Activated T-helper 1 cell treated with Interleukin-2 at 50 U/mL for 16 hours (primary cell): ENCODE data around the gene CIART.
"Not testable (repeated sequence)": the region's sequence is repeated elsewhere in the genome, so short reads cannot be mapped to it uniquely, and the experiment has no call there.

Source experiments
- DNase-seq: peaks from one replicate; pipeline ENCODE4 v3.0.0-alpha.2; 2020; ENCODE audit warnings: low read depth

Gene CIART

GRCh38 chr1:150262388-150263320, 19.7 kb upstream of the CIART start:
- no peak for DNase-seq

- no peak for DNase-seq
Measured at GRCh38 chr1:150263549-150263948, 18.8 kb upstream of the CIART start.

GRCh38 chr1:150267896-150268295, 14.5 kb upstream of the CIART start:
- DNase-seq, result no peak

- DNase-seq, result peak; percentile 30
Measured at GRCh38 chr1:150268340-150268704, 14.0 kb upstream of the CIART start.

GRCh38 chr1:150268705-150269403, 13.5 kb upstream of the CIART start, which contains the start of gene APH1A:
APH1A (minus strand) TSS chr1:150269016; CDS start chr1:150268810, 206 bp downstream.
- peak; percentile 85 for DNase-seq

GRCh38 chr1:150269451-150269850, 12.9 kb upstream of the CIART start:
- no peak for DNase-seq

GRCh38 chr1:150271291-150271959, 10.9 kb upstream of the CIART start:
- DNase-seq, result no peak

- no peak for DNase-seq
Measured at GRCh38 chr1:150273311-150273710, 9.0 kb upstream of the CIART start.

GRCh38 chr1:150280138-150280707, 2.1 kb upstream of the CIART start:
- DNase-seq, result no peak

GRCh38 chr1:150281221-150281757, 1.1 kb upstream of the CIART start:
- peak; percentile 30 for DNase-seq

GRCh38 chr1:150282558-150282958, 204 bp downstream of the CIART start:
- no peak for DNase-seq

- DNase-seq, result no peak
Measured at GRCh38 chr1:150283260-150283659, 906 bp downstream of the CIART start.

- DNase-seq, result no peak
Measured at GRCh38 chr1:150288382-150288781, 6.0 kb downstream of the CIART start.

GRCh38 chr1:150288822-150289221, 6.5 kb downstream of the CIART start:
- no peak for DNase-seq

GRCh38 chr1:150293433-150294253, 11.3 kb downstream of the CIART start, which contains the start of gene MRPS21:
MRPS21 (plus strand) TSS chr1:150293861; CDS start chr1:150294367, 506 bp downstream.
- DNase-seq, result peak; percentile 67

GRCh38 chr1:150295476-150295875, 13.1 kb downstream of the CIART start:
- DNase-seq, result no peak

GRCh38 chr1:150299716-150300115, 17.4 kb downstream of the CIART start:
- DNase-seq, result no peak

- DNase-seq, result no peak
Measured at GRCh38 chr1:150302338-150302737, 20.0 kb downstream of the CIART start.

- DNase-seq, result no peak
Measured at GRCh38 chr1:150302902-150303301, 20.5 kb downstream of the CIART start.

- not testable (repeated sequence) for DNase-seq
Measured at GRCh38 chr1:150308585-150308984, 26.2 kb downstream of the CIART start.
